ENCODE results near the gene AHNAK.
"Not testable (repeated sequence)": the region's sequence is repeated elsewhere in the genome, so short reads cannot be mapped to it uniquely, and the experiment has no call there.

AHNAK gene

GRCh38 chr11:62573006-62573591 lies 26.5 kb upstream of the AHNAK start:
- peak; percentile 38 for DNase-seq

DNA sequence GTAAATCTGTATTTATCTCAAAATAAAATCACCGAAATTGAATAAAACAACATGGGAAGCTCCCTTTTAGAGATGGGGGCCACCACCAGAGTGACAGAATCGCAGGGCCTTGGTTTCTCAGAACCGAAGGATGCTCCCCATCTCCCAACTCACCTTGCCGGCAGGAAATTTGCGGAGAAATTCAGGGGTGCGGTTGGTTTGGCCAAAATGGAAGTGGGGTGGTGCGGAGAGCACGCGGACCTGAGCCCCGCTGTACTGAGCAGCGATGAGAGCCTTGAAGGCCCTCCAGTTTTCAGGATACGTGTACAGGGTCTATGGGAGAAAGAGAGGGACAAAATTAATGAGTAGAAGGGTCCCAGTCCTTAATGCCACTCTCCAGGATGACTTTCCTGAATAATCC lies 25.8 kb upstream of the AHNAK start:
- DNase-seq, result no peak

DNA sequence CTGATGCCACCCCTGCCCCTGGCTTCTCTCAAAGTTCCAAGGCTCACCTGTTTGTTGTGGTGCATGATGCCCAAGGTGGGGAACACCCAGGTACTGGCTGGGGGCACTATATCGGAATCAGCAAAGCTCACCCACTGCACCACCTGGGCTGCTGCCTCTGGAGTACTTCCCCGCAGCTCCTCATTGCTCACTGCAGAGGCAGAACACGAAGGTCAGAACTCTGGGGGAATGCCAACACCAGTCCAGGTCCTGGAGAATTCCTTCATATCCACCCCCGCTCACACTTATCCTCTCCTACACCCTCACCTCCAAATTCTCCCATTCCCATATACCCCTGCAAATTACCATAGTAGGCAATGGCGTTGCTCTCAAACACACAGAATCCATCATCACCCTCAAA lies 24.9 kb upstream of the AHNAK start:
- not testable (repeated sequence) for DNase-seq

- not testable (repeated sequence) for DNase-seq
Measured at GRCh38 chr11:62570903-62571302, 24.3 kb upstream of the AHNAK start.

DNA sequence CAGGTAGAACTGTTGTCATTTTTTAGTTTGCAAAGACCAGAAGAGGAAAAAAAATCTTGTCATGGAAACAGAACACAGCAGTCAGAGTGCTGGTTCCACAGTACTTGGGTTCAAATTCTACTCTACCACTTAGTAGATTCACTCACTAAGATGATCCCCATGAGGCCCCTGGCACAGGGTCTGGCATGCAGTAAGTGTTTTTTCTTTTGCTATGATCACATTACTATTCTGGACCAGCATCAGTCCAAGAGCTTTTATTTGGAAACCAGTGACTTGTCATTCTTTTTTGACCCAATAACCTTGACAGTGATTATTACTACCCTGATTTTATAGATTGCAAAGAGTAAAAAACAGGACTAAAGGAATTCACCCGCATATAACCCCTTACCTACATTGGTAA lies 23.0 kb upstream of the AHNAK start:
- DNase-seq, result no peak

DNA sequence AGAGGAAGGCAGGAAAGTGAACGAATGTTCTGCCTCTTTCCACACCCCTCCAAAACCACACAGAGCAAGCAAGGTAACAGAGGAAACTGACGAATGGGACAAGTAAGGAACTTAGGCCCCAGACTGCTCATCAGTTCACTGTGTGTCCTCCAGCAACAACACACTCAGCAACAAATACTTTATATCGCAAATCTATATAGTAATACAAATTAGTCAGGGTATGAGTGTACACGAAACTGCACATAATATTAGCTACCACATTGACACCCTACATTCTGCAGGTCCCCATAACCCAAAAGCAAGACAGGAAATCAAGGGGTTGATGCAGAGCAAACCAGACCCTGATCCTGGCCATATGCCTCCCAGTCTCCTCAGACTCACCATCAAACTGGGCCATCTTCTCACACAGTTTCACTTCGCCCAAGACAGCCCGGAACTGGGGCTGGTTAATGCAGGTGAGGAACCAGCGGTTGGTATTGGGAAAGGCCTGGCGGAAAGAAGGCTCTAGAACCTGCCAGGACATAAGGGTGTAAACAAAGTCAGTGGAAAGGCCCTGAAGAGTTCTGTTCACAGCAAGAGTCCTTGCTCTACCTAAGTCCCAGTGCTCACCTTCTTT lies 20.5 kb upstream of the AHNAK start:
- no peak for DNase-seq

DNA sequence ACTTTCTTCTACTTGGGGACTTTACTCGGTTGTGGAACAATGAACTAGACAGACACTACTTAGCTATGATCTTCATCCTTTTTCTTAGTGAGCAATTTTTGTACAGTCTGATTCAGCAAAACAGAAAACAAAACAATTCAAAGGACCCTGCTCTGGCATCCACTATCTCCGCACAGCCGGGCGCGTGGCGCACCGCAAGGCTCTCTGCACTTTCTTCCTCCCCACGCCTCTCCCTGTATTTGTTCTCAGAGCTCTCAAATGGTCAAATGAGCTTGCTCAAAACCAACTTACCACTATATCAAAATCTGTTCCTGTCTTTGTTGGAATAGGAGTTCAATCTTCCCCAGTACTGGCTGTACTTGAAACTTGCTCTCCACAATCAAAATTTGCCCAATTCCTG lies 19.6 kb upstream of the AHNAK start:
- DNase-seq, result no peak

DNA sequence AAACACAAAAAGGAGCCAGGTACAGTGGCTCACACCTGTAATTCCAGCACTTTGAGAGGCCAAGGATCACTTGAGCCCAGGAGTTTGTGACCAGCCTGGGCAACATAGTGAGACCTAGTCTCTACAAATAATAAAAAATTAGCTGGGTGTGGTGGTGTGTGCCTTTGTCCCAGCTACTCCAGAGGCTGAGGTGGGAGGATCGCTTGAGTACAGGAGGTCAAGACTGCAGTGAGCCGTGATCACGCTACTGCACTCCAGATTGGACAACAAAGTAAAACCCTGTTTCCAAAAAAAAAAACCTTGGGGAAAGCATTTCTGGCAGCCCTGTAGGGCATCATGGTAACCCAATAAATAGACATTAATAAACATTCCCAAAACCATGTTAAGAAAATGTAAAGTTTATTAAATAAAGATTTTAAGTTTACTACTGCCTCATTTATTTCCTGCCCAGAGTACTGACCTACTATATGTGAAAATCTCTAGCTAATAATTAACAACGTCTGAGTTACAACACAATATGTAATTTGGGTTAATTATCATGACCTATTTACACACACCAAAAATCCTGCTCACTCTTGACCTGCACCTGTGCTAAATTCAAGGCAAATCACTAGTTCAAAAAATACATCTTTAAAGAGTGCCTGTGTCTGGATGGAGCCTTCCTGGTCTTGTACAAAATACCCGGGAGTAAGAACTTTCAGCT lies 18.6 kb upstream of the AHNAK start:
- no peak for DNase-seq

GRCh38 chr11:62561677-62562230 lies 15.1 kb upstream of the AHNAK start:
- DNase-seq, result not testable (repeated sequence)

GRCh38 chr11:62560566-62561103 lies 14.0 kb upstream of the AHNAK start:
- peak; percentile 85 for DNase-seq

DNA sequence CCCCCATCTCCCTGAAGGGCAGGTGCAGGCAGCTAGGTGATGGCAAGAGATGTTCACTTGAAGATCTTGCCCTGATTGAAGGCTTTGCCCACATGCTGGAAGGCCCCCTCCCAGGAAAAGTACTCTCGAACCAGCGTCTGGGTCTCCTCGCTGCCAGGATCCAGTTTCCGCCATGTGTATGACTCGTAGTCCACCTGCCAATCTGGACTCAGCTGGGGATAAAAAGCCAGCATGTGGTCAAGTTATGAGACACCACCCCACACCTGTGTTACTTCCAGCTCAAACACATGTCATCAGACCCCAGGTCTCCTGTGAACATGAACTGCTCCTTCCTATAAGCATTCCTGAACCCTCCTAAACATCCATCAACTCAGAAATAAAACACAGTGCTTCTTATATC lies 13.0 kb upstream of the AHNAK start:
- DNase-seq, result not testable (repeated sequence)

- DNase-seq, result no peak
Measured at GRCh38 chr11:62559204-62559603, 12.6 kb upstream of the AHNAK start.

- no peak for DNase-seq
Measured at GRCh38 chr11:62558669-62559068, 12.1 kb upstream of the AHNAK start.

- DNase-seq, result peak; percentile 70
Measured at GRCh38 chr11:62556875-62557631, 10.4 kb upstream of the AHNAK start.

DNA sequence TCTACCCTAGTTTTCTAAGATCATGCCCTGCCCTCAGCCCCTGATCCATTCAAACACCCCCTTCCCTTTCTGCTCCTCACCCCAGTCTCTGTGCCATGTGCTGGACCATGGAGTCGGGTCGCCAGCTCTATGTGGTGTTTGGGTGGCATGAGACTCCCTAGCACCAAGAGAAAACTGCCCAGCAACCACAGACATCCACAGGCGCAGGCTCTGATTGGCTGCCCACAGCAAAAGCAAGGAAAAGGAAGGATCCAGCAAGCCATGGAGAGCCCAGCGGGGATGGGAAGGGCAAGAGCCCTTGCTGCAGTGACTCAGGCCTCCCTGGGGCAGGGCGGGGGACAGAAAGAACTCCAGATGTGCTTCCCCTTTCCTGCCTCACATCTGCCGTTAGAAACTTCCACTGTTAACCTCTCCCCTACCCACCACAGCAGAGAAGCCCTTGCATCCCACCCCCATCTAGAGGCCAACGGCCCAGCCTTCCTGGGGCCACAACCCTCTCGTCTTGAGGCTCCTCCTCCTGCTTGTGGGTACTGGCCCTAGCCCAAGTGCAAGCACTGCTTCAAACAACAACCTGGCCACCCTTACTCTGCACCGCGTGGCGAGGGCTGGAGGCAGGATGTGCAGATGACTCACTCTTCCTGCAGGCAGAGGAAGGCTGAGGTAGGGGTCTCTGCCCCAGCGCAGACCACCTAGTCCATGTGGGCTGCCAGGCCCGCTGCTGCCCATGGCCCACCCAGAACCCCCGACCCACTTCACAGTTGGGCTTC lies 9.7 kb upstream of the AHNAK start:
- peak; percentile 90 for DNase-seq

DNA sequence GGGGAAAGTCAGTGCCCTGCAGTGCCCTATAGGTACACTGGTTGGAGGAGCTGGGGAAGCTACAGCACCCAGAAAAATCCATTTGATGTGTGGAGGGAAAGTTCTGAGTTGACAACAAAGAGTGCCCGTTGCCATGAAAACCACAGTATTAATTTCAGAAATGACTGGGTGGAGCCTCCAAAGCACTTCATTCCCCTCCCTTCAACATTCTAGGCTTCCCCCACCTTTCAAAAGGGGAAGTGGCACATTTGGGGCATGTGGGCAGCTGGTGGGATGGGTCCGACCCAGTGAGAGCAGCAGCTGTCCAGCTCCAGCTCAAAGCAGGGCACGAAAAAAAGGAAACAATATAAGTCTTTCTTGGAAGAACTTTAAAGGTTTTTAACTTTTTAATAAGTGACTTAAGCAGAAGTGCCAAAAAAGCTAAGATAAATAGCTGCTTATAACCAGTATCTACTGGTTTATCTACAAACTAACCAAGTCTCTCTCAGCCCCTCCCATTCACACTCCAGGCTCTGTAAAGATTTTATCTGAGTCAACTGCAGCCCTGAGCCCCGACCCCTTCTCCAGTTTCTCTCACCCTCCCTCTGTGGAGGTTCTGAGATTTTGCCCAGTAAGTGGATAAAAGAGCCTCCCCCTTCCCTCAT lies 9.0 kb upstream of the AHNAK start:
- DNase-seq, result peak; percentile 93

DNA sequence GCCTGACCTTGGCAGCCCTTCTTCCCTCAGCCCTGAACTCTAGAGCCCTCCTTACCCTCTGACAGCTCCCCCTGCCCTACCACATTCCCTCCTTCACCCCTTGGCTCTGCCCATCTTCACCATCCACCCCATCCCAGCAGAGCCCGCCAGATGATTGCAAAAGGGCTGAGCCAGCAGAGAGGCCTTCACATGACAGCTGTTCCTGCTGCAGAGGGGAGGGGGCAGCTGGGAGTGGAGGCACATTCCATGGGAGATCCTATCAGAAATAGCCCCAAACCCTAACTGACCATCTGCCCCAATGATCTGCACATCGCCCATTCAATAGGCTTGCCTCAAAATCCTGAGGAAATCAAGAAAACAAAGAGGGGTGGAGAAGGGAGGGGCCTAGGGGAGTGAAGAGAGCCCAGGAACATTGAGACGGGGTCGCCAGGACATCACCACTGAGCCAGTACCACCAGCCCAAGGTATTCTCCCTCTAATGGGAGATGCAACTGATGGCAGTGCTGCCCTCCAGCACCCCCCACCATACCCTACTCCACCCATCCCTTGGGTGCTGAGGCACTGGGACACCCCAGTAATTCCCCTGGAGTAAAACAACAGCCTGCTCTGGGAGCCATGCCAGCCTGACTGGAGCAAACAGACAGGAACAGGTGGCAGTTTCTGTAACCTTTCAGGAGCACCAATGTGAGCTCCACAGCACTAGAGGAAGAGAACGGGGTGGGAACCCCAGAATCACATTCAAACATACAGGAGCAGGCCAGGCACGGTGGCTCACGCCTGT lies 8.0 kb upstream of the AHNAK start:
- DNase-seq, result peak; percentile 24

- DNase-seq, result peak; percentile 33
Measured at GRCh38 chr11:62553839-62554361, 7.3 kb upstream of the AHNAK start.

- peak; percentile 89 for DNase-seq
Measured at GRCh38 chr11:62553080-62553838, 6.7 kb upstream of the AHNAK start.

Data from CD4-positive, alpha-beta T cell treated with Interleukin-12 subunit alpha and Interleukin-12 subunit beta, for 1 hour (primary cell).